NCI-H146 (cell line): ENCODE data around the gene GPR62.
"Not testable (repeated sequence)": the region's sequence is repeated elsewhere in the genome, so short reads cannot be mapped to it uniquely, and the experiment has no call there.

Experiments
- DNase-seq: peaks from one replicate; lab custom pipeline; 2025; lab: John Stamatoyannopoulos, UW

GPR62 gene

DNA sequence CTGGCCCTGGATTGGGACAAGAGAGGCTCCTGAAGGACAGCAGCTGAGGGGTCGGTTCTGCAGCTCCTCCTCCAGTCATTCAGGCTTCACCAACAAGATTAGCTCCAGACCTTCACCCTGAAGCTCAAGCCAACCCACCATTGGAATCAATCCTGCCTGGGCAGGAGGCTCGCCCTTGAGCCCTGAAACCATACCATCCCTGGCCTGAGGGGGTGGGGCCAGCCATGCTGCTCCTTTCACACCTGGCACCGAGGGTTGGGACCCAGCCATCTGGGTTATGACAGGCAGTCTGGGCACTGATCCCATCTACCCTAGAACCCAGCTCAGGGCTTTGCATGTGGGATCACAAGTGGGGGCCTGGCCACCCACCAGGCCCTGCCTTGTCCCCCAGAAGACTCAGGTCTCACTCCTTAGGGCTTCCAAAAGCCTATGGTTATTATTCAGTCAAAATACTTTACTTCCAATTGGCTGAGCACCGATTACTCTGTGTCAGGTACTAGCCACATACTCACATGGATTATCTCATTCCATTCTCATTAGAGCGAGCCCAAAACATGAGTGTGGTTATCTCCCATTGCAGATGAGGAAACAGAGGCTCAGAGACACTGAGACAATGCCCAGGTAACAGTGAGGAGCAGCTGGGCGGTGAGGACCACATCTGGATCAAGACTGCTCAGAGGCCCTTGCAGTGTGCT is 15.6 kb downstream of the GPR62 start:
- DNase-seq = no peak

- no peak for DNase-seq
Observed at GRCh38 chr3:51971350-51971749, 16.2 kb downstream of the GPR62 start.

- DNase-seq = peak; percentile 44
Observed at GRCh38 chr3:51974277-51974962, 19.2 kb downstream of the GPR62 start.

- peak; percentile 61 for DNase-seq
Observed at GRCh38 chr3:51974963-51975851, 20.0 kb downstream of the GPR62 start, which contains the start of gene ABHD14A. Gene ABHD14A (plus strand): TSS chr3:51975064. CDS start chr3:51975136, 72 bp downstream.

DNA sequence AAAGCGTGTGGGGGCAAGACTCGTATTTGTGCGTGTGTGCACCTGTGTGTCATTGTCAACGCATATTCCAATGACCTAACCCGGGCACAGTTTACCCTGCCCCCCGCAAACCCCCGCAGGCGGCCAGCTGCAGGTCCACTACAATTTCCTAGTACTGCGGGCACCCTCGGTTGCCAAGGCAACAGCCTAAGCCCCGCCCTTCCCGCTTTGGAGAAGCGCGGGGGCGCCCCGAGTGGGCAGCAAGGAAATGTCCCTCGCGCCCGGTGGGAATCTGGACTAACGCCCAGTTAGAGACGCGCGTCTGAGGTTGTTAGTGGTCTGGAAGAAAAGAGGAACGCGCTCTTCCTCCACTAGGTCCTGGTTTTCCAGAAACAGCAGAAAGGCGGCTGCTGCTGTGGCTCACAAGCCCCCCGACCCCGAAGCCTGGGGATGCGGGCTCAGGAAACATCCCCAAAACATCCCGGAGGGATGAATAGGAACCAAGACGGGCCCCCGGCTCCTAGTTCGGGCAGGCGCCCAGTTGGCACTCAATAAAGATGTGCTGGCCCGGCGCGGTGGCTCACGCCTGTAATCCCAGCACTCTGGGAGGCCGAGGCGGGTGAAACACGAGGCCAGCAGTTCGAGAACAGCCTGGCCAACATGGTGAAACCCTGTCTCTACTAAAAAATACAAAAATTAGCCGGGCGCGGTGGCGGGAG is 20.8 kb downstream of the GPR62 start:
- peak; percentile 77 for DNase-seq

DNA sequence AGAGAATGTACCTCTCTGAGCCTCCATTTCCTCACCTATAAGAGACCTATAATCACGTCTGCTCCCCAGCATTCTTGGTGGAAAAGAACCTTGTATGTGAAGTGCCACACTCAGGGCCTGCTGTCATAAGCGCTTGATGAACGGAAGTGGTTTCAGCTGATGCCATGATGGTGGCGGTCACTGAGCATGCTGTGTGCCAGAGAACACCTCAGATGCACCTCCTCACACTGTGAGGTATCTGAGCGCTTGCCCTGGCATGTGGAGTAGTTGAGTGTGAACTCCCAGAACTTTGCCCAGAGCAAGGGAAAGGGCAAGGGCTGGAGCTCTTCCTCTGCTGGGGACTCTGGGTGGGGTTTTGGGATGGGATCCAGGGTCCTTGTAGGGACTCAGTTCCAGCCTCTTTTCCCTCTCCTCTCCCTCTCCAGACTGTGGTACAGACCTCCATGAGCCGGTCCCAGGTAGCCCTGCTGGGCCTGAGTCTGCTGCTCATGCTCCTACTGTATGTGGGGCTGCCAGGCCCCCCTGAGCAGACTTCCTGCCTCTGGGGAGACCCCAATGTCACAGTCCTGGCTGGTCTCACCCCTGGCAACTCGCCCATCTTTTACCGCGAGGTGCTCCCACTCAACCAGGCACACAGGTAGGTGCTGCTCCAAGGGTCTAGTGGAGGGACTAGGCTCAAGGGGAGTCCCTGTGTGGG is 22.4 kb downstream of the GPR62 start:
- no peak for DNase-seq

DNA sequence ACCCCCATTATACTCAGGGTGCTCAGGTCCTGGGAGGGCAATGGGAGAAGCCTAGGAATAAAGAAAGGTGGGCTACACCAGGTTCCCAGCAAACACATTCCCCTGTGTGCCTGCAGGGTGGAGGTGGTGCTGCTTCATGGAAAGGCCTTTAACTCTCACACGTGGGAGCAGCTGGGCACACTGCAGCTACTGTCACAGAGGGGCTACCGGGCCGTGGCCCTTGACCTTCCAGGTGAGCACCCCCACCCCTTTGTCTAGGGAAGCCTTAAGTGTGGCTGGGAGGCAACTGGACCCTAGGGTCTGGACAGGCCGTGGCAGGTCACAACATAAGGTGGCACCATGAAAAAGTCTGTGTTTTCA is 22.9 kb downstream of the GPR62 start:
- DNase-seq = no peak

- DNase-seq = no peak
Observed at GRCh38 chr3:51980253-51980652, 25.1 kb downstream of the GPR62 start.

- DNase-seq = peak; percentile 71
Observed at GRCh38 chr3:51982352-51982837, 27.2 kb downstream of the GPR62 start.

- DNase-seq = peak; percentile 67
Observed at GRCh38 chr3:51982838-51983577, 27.8 kb downstream of the GPR62 start, which contains the start of gene ACY1. Gene ACY1 (plus strand): TSS chr3:51983535. CDS start chr3:51984065, 530 bp downstream.

GRCh38 chr3:51983578-51984268 is 28.5 kb downstream of the GPR62 start:
- no peak for DNase-seq

DNA sequence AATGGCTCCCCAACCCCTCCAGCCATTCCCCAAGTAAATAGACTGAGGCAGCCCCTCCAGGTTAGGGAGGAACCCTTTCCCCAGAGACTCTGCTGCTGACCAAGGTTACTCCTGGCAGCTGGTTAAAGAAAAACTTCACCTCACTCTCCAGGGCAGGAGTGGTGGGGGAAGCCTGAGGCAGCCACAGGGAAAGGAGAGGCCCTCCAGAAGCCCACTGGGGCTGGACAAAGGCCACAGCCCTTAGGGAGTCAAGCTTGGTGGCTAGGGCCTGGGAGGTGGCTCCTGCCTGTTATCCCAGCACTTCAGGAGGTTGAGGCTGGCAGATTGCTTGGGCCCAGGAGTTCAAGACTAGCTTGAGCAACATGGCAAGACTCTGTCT is 29.1 kb downstream of the GPR62 start:
- no peak for DNase-seq

DNA sequence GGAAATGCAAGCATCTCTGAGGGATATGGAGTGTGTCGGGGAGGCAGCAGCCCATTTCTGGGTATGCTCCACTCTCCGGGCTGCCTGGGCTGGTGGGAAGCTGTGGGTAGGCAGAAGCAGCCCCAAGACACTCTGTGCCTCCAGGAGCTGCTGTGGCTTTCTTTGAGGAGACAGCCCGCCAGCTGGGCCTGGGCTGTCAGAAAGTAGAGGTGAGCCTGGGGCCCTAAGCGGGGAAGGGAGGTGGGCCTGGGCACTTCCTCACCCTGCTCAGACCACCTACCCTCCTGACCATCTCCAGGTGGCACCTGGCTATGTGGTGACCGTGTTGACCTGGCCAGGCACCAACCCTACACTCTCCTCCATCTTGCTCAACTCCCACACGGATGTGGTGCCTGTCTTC is 29.9 kb downstream of the GPR62 start:
- DNase-seq = no peak

GRCh38 chr3:51986010-51986947 is 31.1 kb downstream of the GPR62 start:
- no peak for DNase-seq

- DNase-seq = no peak
Observed at GRCh38 chr3:51987568-51987967, 32.4 kb downstream of the GPR62 start.

DNA sequence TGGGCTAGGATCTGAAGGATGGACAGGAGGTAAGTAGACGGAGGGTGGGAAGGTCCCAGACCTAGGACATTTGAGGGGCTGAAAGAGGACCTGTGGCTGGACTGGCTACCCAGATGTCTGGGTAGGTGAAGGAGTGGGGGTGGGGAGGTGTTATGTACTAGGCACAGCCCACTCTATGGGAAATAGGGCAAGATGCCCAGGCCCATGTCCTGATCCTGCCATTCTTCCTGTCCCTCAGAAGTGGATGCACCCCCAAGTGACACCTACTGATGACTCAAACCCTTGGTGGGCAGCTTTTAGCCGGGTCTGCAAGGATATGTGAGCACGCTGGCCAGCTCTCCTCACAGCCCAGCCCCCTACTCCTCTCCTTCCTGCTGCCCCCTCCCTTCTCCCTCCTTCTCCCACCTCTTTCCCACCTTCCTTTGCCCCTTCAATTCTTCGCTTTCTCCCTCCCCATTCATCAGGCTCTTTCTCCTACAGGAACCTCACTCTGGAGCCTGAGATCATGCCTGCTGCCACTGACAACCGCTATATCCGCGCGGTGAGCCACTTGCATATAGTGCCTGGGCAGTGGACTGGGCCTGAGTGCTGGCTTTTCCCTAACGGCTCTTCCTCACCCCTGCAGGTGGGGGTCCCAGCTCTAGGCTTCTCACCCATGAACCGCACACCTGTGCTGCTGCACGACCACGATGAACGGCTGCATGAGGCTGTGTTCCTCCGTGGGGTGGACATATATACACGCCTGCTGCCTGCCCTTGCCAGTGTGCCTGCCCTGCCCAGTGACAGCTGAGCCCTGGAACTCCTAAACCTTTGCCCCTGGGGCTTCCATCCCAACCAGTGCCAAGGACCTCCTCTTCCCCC is 33.3 kb downstream of the GPR62 start:
- DNase-seq = no peak

GRCh38 chr3:51990501-51990971 is 35.4 kb downstream of the GPR62 start:
- DNase-seq = not testable (repeated sequence)
